Neural cell (in vitro differentiated cells): ENCODE results near the gene APOE.

Experiments used
- EP300 ChIP-seq: fragments of 450-650 bp; conservative IDR thresholded peaks from 2 replicates; pipeline ENCODE4 v1.6.1; 2014; ENCODE audit warnings: antibody characterized with exemption, mild to moderate bottlenecking, moderate library complexity; ENCODE audit not compliant: poor library complexity, severe bottlenecking
- EZH2 ChIP-seq: fragments of 200-600, 300-800 bp; shearing (Covaris generic), sonication (generic); IDR thresholded peaks from 2 replicates; pipeline ENCODE4 v1.6.1; 2014; ENCODE audit warnings: antibody characterized with exemption, low read length, borderline replicate concordance, mild to moderate bottlenecking; ENCODE audit not compliant: insufficient read depth, poor library complexity, severe bottlenecking
- POLR2AphosphoS5 ChIP-seq: IDR thresholded peaks from 2 replicates; pipeline ENCODE4 v1.6.1; 2012
- RAD21 ChIP-seq: fragments of 450-650 bp; conservative IDR thresholded peaks from 2 replicates; pipeline ENCODE4 v1.6.1; 2014; ENCODE audit warnings: antibody characterized with exemption, mild to moderate bottlenecking, moderate library complexity
- REST ChIP-seq: IDR thresholded peaks from 2 replicates; pipeline ENCODE4 v1.6.1; 2012; ENCODE audit warnings: borderline replicate concordance
- SMC3 ChIP-seq: fragments of 450-650 bp; conservative IDR thresholded peaks from 2 replicates; pipeline ENCODE4 v1.6.1; 2014; ENCODE audit warnings: antibody characterized with exemption, mild to moderate bottlenecking, moderate library complexity; ENCODE audit not compliant: poor library complexity
- TAF1 ChIP-seq: IDR thresholded peaks from 2 replicates; pipeline ENCODE4 v1.6.1; 2012; ENCODE audit warnings: low read depth
- TF ChIP-seq, protein P1 (sequence below): fragments of 450-650 bp; IDR thresholded peaks from 2 replicates; pipeline ENCODE4 v1.5.1; 2014; ENCODE audit warnings: antibody characterized with exemption, mild to moderate bottlenecking, moderate library complexity; ENCODE audit not compliant: poor library complexity, severe bottlenecking

- TF ChIP-seq, protein P1, sequence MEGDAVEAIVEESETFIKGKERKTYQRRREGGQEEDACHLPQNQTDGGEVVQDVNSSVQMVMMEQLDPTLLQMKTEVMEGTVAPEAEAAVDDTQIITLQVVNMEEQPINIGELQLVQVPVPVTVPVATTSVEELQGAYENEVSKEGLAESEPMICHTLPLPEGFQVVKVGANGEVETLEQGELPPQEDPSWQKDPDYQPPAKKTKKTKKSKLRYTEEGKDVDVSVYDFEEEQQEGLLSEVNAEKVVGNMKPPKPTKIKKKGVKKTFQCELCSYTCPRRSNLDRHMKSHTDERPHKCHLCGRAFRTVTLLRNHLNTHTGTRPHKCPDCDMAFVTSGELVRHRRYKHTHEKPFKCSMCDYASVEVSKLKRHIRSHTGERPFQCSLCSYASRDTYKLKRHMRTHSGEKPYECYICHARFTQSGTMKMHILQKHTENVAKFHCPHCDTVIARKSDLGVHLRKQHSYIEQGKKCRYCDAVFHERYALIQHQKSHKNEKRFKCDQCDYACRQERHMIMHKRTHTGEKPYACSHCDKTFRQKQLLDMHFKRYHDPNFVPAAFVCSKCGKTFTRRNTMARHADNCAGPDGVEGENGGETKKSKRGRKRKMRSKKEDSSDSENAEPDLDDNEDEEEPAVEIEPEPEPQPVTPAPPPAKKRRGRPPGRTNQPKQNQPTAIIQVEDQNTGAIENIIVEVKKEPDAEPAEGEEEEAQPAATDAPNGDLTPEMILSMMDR: no peak
- TF ChIP-seq EP300 (no peak), RAD21 (no peak), EZH2 (no peak), POLR2AphosphoS5 (no peak), REST (no peak), TAF1 (no peak), SMC3 (no peak)
Measured at GRCh38 chr19:44893332-44894051, 12.1 kb upstream of the APOE start.
